ENCODE results near the gene ARHGAP11A.

The ARHGAP11A gene

DNA sequence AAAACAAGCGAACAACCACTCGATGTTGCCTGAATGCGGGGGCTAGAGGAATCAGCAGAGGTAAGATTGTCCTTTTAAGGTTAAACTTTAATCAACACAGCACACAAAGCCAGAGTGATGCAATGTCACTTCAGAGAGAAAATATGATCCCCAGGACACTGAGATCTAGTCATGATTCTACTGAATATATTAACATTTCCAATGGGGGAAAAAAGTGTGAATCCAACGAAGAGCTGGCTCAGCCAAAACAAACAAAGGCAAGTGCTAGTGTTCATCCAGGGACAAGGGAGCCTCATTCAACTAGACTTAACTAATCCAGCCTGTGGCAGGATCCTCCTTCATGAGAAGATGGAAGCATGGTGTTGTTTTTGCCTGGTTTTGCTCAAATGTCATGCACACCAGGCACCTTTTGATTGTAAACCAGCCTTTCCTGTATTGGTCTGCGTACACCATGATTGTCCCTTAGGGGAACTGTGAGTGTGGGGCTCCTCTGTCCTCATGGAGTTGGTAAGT lies 62.0 kb downstream of the ARHGAP11A start:
- DNase-seq, result peak; percentile 11
- in situ Hi-C loops (cut with HindIII; ENCODE audit: low pct_ligation_motif_present, low pct_unique_long_range_greater_than_20kb, low sequenced_read_pairs), result no loop called here

DNA sequence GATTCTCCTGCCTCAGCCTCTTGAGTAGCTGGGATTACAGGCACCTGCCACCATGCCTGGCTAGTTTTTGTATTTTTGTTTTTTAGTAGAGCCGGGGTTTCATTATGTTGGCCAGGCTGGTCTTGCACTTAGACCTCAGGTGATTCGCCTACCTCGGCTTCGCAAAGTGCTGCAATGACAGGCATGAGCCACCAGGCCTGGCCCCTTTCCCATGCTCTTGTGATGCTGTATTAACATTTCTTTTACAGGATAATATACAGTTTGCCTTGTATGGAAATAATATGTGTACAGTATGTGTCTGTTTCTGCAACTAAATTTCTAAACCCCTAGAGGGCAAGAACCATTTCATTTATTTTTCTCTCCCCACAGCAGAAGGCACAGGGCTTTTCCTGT lies 64.0 kb downstream of the ARHGAP11A start:
- DNase-seq, result no peak
- in situ Hi-C loops (cut with HindIII; ENCODE audit: low pct_ligation_motif_present, low pct_unique_long_range_greater_than_20kb, low sequenced_read_pairs), result no loop called here

DNA sequence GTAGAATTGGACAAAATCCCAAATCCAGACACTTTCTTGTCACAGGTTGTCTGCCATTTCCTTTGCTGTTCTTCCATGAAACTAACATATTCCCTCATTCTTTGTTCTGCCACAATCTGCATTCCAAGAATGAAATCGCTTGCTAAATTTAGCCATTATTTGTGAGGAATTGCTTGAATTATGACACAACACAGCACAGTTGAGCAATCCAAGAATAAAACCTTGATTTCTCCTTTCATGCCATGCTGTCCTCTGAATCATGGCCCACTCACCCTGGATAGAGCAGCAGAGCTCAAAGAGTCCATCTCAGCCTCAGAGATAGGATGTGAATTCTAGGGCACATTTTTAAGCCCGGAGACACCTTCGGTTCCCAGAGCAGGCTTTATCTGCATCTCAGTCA lies 67.3 kb downstream of the ARHGAP11A start:
- DNase-seq, result peak; percentile 22
- in situ Hi-C loops (cut with HindIII; ENCODE audit: low pct_ligation_motif_present, low pct_unique_long_range_greater_than_20kb, low sequenced_read_pairs), result no loop called here

DNA sequence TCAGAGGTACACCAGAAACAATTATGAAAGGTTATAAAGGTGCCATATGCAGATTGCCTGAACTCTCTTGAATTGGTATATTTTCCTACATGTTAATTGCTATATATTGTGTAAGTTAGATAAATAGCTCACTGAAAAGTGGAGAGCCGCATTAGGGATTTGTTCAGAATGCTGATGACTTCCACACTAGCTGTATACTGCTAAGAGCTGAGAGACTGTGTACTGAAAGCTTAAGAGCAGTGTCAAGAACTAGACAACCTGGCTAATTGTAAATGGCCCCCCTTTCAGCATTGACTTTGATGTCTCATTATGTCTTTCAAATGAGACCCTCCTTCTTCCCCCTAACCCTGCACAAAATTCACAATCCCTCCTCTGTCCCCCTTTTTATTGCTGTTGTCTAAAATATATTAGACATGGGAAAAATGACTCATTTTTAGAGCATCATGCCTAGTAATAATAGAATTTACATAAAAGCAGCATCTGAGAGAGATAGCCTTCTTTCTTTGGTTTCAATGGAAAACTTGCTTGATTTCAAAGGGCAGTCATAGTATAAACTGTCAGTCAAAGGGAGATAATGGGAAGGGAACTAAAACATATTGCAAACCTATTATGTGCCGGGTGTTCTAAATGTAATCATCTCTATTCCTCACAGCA lies 67.8 kb downstream of the ARHGAP11A start:
- in situ Hi-C loops (cut with HindIII; ENCODE audit: low pct_ligation_motif_present, low pct_unique_long_range_greater_than_20kb, low sequenced_read_pairs), result no loop called here

DNA sequence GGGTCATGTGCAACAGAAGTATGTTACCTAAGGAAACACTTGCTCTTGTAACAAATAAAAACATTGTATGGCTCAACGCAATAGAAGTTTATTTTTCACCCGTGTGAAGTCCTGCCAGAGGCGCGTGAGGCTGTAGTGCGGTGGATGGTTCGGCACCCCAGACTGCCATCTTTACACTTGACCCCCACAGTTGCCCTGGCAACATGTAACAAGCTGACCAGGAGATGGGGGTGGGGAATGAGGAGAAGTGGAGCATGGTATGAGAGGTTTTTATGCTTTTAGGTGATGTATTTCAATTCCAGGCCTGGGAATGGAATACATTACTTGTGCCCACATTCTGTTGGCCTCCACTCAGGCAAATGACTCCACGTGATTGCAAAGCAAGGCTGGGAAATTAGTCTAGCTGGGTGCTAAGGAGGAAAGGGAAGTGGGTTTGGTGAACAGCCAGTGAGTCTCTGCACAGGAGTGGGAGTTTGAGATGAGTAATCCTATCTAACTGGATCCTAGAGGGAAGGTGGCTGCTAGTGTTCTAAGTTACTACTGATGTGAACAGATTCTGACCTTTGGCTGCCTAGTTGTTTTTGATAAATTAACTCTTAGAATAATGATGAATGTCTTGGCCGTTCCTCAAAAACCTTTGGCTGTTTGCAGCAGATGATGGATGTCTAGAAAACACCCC lies 68.7 kb downstream of the ARHGAP11A start:
- DNase-seq, result peak; percentile 42
- in situ Hi-C loops (cut with HindIII; ENCODE audit: low pct_ligation_motif_present, low pct_unique_long_range_greater_than_20kb, low sequenced_read_pairs), result no loop called here

More for the DNA sequence above, 67.8 kb downstream of the ARHGAP11A start:
- DNase-seq, result no peak

DNA sequence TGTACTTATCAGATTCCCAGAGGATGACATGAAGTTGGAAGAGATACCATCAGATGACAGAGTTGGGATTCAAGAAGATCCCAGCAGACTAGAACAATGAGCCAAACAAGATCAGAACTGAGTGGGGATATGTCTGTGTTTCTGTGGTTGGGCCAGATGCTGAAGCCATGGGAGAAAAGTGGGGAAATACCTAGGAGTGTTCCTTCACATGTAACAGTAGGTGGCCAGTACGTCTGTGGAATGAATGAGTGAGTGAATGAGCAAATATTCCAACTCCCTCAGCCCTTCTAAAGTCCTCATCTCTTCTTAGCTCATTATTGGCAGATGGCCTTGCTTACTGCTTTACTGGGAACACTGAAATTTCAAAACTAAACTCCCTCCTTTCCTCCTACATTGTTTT lies 70.3 kb downstream of the ARHGAP11A start:
- DNase-seq, result no peak
- in situ Hi-C loops (cut with HindIII; ENCODE audit: low pct_ligation_motif_present, low pct_unique_long_range_greater_than_20kb, low sequenced_read_pairs), result no loop called here

DNA sequence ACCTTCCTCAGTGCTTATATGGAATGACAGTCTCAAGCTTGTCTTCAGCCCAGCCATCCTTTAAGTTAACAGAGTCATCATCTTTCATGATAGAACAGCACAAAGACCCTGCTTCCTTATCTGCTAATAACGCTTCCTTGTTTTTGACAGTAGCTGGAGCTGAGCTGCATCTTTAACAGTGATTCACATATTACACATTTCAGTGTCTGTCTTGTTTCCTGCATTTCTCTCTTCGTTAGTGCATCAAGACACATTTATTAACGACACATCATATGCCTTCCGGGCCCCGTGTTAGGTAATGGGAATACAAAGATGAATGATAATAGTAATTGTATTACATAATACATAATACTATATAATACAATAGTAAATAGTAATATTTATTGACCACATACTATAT lies 72.3 kb downstream of the ARHGAP11A start:
- no peak for DNase-seq
- in situ Hi-C loops (cut with HindIII; ENCODE audit: low pct_ligation_motif_present, low pct_unique_long_range_greater_than_20kb, low sequenced_read_pairs), result no loop called here

DNA sequence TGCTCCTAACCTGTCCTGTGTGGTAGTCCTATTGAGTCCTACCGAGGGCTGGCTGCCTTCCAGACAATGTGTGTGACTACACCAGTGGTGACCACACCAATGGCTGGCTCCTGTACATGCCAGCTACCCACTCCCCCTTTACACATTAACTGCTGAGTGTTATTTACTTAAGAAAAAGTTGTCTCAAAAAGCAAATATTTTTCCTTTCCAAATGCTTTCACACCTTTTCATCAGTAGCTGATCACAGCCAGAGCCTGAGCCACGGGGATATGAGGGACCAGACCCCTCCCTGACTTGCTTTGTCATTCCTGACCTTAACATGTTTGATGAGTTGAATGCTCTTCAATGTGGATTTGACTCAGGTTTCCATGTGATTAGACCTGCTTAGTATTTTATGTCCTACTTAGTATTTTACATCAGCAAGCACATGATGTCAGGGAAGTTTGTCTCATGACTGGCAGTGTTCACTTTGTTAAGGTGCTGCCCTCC lies 72.9 kb downstream of the ARHGAP11A start:
- in situ Hi-C loops (cut with HindIII; ENCODE audit: low pct_ligation_motif_present, low pct_unique_long_range_greater_than_20kb, low sequenced_read_pairs), result no loop called here
- DNase-seq, result peak; percentile 21

All from ACHN (cell line).